Measurements from ENCODE around the gene OR10V1.

OR10V1 gene, protein sequence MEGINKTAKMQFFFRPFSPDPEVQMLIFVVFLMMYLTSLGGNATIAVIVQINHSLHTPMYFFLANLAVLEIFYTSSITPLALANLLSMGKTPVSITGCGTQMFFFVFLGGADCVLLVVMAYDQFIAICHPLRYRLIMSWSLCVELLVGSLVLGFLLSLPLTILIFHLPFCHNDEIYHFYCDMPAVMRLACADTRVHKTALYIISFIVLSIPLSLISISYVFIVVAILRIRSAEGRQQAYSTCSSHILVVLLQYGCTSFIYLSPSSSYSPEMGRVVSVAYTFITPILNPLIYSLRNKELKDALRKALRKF

DNA sequence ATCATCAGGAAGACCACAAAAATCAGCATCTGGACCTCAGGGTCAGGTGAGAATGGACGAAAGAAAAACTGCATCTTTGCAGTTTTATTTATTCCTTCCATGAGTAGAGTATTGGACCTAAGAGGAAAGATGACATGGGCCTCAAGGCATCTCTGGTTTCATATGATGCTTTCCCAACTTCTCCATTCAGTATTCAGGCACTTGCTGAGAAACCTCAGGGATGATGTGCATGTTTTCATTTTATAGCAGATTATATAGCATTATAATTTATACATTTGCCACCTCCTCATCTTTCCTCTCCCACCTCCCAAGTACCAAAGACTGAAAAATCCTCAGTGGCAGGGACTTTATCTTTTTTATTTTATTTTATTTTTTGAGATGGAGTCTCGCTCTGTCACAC, at the start of gene OR10V1:
TSS of gene OR10V1 (minus strand) at position 101 of the 400 bp plus-strand sequence. CDS start at position 101, 0 bp downstream.
- DNase-seq, result no peak

DNA sequence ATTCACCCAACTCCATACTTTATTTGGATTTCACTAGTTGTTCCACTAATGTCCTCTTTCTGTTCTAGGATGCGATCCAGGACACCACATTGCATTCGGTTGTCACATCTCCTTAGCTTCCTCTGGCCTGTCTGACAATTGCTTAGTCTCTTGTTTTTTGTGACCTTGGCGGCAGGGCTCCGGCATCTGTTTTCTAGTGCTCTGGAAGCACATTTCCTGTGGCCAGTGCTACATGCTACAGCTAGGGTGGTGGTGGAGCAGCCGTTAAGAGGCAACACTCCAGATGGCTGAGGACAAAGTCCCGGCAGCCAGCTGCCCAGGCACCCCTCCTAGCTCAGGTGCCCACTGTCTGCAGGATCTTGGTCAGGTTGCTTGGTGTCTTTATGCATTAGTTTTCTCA, 48.3 kb upstream of the OR10V1 start:
- no peak for DNase-seq

DNA sequence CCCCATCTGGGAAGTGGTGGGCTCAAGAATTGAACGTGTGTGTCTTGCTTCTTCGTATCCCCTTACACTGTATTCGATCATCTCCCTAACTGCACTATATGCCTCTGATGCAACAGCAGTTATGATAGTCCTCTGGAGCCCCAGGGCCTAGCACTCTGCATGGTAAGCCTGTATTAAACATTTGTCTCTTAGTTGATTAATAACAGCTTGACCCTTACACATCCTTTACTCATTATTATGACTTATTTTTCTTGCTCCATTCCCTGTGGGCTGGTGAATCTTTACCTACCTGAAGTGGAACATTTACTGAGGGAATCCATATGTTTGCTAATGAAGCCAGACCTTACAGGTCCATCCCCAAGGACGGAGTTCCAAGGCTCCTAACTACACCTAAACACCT, 47.1 kb upstream of the OR10V1 start:
- no peak for DNase-seq

DNA sequence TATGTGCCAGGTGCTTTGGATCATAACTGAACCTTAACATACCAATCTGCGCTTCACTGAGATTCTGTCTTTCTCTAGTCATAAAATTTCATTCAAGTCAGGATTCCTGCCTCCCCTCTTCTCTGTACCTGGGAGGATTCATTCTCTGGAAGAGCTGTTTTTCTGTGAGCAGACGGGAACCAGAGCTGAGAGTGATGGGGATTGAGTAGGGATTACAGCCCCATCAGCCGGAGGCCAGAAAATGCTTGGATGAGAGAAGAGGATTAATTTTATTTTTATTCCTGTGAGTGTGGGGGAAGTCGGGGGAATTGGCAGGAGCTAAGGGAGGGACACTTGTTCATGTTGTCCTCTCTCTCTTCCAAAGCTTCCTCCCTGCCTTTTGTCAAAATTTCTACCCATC, 46.3 kb upstream of the OR10V1 start:
- no peak for DNase-seq

DNA sequence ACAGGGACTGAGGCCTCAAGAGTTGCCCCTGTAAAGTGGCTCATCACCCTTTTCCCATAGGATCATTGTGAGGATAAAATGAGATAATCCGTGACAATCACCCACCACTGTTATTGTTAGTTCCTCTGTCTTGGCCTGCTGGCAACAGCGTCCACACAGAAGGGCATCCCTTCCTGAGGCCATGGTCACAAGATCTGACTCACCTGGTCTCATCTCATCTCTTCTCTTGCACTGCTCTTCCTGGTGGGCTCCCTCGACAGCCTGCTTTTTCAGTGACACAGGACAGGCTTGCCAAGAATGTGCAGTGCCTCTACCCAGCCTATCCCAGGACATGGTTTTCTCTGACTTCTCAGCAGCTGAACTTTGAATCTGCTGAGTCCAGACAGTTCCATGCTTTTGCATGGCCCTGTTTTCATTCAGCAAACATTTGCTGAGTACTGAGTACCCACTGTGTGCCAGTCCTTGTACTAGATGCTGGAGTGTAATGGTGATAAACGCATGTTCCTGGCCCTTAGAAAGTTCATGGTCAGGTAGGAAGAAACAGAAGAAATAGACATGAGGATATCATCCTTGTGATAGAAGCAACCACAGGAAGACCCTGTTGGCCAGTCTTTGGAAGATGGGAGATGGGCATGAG, 44.9 kb upstream of the OR10V1 start:
- DNase-seq, result no peak

DNA sequence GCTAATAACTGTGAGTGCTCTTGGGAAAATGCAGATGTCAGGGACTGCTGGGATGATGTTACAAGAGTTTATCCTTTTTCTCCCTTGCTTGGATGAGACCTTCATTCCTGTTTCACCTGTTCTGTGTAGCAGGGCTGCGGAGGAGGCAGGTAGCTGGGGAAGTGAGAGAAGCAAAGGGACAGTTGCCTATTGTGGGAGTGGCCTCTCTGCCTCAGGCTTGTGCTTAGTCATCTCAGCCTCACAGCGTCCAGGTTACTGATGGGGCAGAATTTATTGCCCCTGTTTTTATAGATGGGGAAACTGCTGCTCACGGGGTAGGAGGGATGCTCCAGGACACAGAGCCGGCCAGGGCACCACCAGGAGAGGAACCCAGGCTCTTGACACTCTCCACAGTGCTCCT, 43.2 kb upstream of the OR10V1 start:
- peak; percentile 71 for DNase-seq

DNA sequence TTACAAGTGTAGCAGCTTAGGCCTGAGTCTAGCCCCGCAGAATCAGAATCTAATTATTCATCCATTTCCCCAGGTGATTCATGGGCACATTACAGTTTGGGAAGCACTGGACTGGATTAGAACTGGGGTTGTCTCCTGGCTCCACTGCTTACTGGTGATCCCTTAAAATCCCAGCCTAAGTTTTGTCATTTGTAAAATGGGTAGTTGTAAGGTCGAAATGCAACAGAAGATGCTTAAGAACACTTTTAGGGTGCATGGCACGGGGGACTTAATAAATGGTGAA, 42.9 kb upstream of the OR10V1 start:
- DNase-seq, result no peak

DNA sequence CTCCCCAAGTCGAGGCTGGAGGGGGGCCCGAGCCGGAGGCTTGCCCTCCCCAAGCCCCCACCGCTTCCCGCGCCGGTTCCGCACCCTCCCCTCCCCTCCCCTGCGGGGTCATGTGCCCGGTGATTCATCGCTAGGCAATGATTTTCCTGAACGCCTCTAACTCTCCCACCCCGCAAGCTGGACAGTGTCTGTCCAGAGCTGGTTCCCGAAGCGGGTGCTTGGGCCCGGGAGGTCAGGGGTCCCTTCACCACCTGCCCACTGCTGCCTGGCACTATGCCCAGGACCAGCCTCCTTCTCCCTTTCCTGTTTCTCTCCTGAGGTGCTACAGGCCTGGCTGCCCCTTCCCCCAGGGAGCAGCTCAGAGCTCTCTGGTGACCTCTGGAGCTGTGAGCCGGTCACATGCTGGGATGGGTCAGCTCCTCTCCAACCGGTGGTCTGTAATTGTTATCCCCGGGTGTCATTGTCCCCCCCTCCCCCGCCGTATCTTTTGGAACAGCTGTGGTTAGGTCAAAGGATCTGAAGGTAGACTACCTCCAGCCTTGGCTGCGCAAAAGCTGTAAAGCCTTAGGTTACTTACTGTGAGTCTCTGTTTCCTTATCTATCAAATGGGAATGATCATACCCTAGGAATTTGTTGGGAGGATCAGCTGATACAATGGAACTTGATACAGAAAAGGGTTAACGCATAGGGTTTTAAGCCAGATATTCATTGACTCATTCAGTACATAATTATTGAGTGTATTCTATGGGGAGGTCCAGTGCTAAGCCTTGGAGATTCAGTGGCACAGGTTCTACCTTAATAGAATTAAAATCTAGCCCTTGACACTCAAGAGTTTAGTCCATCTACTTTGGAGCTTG, 42.3 kb upstream of the OR10V1 start:
- peak; percentile 50 for DNase-seq

DNA sequence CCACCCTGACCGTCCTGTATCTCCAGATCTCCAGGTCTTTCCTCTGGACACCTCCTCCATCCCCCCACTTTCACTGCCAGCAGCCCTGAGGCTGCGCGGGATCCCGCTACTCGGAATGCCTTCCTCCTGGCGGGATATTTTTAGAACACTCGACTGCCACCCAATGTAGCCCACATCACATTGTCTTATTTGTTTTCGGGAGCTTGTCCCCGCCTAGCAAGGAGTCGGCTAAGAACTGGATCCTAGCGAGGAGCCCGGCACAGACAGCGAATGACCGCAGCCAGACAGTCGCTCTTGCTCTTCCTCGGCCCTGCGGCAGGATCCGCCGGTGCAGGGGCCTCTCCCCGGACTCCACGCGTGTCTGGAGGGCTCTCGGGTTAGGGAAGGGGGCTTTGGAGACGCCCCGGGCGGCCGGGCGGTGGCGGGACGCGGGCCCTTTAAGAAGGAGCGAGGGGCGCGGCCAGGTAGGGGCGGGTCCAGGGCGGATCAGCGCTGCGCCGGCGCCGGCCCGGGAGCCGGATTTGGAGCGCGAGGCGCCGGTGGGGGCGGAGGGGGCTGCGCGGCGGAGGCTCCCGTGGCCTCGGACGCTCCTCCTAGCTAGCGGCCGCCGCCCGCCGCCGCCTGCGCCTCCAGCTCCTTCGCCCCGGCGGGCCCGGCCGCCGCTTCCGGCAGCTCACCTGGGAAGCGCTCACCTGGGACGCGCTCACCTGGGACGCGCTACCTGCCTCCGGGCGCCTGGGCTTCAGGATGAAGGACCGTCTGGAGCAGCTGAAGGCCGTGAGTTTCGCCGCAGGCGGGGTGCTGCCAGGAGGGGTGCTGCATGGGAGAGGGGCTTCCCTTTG, 41.4 kb upstream of the OR10V1 start, which contains the start of gene STX3:
TSS of gene STX3 (plus strand) at position 518 of the 842 bp plus-strand sequence. CDS start at position 748, 230 bp downstream.
- DNase-seq, result peak; percentile 77

DNA sequence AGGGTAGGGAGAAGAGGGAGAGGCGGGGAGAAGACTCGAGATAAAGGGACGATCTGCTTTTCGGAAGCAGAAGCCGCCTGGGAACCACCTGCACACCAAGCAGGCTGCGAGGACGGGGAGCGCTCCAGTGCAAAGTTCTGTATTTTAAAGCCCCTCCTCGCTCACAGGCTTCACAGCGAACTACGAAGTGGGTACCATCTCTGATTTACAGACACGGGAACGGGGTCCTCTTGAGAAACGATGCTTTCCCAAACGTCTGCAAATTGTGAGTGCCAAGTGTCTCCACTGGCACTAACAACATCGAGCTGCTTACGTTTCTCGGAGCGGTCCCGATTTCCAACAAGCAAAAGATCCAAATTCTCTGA, 40.8 kb upstream of the OR10V1 start:
- DNase-seq, result peak; percentile 39

DNA sequence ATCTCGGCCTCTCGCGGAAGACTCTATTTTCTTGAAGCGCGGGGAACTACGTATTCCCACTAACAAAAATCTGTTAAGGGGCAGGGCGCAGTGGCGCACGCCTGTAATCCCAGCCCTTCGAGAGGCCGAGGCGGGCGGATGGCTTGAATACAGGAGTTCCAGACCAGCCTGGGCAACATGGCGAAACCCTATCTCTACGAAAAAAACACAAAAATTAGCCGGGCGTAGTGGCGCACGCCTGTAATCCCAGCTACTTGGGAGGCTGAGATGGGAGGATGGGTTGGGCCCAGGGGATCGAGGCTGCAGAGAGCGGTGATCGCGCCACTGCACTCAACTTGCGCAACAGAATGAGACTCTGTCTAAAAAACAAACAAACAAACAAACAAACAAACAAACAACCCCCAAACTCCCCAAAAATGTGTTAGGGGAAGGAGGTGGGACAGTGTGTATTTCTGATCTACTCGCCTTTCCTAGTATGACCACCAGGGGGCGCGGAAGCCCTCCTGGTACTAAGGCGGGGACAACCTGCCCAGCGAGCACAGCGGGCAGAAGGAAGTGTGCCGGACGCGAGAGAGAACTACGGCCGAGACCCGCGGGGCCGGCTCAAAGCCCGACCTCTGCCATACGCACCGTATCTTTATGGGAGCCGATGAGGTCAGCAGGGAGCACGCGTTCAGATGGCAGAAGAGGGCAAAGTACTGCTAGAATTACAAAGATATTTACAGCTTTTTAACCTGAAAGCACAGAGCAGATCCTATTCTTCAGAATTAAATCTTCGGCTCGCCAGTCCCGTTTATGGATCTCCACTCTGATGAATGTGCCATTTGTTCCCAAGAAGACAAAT, 40.2 kb upstream of the OR10V1 start:
- peak; percentile 85 for DNase-seq

DNA sequence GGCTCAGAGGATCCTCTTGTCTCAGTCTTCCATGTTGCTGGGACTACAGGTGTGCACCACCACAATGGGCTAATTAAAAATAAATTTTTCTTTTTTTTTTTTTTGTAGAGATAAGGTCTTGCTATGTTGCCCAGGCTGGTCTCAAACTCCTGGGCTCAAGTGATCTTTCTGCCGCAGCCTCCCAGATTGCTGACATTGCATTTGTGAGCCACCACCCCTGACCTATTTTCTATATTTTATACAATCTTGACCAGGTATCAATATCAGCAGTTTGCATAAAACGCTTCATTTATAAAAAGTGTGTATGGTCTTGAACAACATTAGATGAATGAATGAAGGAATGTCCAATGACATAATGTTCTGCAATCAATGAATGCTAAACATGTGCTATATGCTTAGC, 32.5 kb upstream of the OR10V1 start:
- no peak for DNase-seq

DNA sequence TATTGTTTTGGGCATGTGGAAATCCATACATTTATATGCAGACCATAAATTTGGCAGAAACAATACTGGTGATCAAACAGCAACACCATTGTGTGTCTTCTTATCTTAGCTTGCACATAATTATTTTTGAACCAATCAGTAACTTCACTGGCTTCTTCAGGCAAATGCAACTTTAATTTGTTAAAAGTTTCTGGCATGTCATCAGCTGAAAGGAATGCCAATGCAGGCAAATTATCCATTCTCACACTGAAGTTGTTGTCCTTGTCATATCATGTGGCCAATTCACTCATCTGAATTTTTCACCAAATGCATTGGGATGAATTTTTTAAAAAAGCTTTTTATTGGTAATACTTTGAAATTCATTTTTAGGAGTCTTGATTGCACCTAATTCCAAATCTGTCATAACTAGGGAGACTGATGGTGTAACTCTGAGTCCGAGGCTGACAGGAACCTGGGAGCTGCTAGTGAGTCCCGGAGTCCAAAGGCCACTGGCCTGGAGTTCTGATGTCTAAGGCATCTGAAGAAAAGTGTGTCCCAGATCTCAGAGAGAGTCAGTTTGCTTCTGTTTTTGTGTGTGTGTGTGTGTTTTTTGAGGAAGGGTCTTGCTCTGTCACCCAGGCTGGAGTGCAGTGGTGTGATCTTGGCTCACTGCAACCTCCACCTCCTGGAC, 17.4 kb upstream of the OR10V1 start:
- no peak for DNase-seq

DNA sequence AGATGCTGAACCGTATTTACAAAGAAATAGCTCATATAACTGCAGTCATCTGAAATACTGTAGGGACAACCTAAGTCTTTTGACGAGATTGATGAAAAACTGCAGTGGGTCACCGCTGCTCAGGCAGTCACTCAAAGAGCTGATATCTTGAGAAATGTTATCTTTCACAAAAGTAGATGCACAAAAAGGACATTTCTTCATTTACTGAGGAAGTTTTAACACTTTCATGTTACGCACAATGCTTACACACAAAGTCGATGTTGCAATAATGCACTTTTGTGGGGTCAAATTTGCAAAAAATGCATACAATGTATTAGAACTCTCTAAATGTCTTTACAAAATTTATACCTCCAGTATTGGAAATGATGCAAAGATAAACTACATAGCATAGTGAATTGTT, 16.2 kb upstream of the OR10V1 start:
- no peak for DNase-seq

DNA sequence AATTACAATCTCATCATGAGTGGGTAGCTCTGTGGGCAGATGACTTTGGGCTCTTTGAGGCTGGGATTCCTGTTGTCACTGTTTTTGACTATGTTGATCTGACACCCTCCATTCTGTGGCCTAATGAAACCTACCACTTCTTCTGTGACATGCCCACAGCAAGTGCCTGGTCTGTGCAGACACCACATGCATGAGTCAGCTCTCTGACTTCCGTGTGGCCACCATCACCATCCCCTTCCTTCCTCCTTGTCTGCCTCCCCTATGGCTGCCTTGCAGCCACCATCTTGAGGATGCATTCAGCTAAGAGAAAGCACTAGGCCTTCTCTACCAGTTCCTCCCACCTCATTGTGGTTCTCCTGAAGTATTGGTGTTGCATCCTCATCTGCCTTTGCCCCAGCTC, 15.3 kb upstream of the OR10V1 start:
- no peak for DNase-seq

DNA sequence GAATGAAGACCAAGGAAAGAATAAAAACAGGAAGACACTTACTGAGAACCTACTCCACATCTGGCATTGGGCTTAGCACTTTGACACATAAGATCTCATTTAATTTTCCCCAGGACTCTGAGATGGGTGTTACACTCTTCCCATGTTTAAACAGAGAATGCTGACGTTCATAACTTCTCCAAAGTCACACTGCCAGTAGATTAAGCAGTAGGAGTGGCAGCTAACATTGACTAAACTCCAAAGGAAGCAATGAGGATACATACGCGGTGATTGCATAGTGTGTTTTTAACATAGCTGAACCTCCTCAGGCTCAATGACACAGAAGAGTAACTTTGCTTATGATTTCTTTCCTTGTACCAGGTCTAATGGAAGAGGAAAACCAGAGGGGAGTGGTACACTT, 14.5 kb upstream of the OR10V1 start:
- DNase-seq, result no peak

DNA sequence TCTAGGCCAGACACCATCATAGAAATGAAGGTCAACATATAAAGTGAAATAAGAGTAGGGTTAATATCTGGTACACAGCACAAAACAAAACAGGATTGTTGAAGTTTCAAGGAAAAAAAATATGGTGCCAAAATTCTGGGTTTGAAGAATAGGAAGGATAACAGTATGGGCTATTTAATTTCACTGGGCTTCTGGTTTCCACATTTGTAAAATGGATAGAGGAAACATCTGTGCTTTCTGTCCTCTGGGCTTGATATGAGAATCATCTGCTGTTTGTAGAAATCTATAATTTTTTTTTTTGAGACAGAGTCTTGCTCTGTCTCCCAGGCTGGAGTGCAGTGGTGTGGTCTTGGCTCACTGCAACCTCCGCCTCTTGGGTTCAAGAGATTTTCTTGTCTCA, 13.8 kb upstream of the OR10V1 start:
- DNase-seq, result no peak

DNA sequence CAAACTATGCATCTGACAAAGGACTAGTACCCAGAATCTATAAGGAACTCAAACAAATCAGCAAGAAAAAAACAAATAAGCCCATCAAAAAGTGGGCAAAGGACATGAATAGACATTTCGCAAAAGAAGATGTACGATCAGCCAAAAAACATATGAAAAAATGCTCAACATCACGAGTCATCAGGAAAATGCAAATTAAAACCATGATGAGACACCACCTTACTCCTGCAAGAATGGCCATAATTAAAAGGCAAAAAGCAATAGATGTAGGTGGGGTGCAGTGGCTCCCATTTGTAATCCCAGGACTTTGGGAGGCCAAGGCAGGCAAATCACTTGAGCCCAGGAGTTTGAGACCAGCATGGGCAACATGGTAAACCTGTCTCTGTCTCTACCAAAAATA, 10.4 kb upstream of the OR10V1 start:
- DNase-seq, result no peak

DNA sequence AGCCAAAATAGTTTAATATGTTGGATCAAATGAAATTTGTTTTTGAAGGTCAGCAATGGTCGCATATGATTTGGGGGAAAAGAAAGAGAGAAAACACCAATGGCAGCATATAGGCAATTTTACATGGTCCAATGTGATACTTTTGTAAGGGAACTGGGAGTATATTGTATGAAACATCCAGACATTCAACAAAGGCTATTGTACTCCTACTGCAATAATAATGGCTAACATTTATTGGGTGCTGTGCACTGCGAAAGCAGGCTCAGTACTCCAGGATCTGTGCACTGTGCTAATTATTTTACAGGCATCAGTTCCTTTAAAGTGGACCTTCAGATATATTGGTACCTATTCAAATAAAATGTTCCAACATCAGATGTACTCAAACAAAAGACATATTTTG, 5.9 kb upstream of the OR10V1 start:
- DNase-seq, result no peak

DNA sequence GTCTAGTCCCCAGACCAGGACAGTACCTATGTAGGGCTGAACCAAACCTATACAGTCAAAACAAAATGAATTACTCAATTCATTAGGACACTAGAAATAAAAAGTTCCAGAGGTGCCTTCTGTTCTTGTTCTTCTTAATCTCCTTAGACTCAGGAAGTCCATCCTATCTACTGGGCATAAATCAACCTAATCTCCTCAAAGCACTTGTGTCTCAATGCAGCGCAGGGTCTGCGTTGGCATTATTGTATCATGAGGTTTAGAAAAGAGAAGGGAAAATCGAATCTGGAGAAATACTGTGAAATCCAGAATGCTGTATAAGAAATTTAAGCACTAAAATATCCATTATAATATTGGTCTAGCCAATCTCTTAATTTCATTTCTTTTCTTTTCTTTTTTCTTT, 2.4 kb upstream of the OR10V1 start:
- no peak for DNase-seq

DNA sequence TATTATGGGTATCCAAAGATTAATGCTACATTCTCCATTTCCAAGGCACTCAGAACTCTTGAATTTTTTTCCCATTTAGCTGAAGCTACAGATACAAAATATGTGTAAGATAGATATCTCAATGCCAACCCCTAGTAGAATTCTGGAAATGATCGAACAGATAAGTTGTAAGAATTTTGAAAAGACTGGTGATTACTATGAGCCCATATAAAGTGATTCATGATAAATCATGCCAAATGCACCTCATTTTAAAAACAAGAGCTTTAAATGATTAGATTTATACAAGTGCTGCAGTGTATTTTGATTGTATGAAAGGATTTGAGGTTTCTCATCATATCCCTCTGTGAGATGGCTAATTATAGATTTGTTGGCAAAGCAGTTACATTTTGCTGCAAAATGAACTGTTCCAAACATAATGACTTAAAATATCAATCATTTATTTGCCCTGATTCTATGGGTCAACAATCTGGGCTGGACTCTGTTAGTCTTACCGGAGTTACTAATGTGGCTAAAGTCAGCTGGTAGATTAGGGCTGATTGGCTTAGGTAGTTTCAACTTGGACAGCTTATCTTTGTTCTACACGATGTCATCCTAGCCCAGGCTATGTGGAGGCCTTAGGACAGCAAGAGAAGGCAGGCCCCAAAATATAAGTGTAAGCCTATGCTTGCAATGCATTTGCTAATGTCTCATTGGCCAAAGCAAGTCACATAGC, 3.4 kb downstream of the OR10V1 start:
- no peak for DNase-seq

Measured in RPMI8226 (cell line).